ENCODE results near the gene TPD52L1. TPM values are rescaled to one million over a fixed set of nuclear protein-coding genes. Genes with fewer than 3 reads are reported as not detected.

Gene TPD52L1
- total and polyA plus RNA-seq, 2 experiments from 2014 or later, result 5.1 to 12.3 TPM

DNA sequence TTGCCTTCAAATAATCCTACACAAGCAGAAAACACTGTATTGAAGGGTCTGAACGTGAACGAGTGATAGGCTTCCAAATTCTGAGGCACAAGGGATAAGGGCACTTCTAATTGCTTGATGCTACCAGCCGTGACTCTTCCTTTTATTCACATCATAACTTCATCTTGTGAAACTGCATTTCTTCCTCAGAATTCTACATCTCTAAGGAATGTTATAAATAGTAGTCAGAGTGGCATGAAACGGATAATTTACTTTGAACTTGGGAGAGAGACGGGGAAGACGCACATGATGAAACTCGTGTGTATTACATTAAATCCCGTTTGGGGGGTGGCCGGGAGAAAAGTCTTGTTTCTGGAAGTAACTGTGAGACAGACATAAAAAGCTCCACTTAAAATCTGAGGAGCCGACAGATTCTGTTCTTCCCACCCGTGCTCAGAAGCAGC is 147.4 kb downstream of the TPD52L1 start:
- peaks cover 32% of the 10 kb centered on the region for H3K36me3 ChIP-seq (ENCODE audit: low read depth)
- DNase-seq, result peak; percentile 62
- 0 to 1% methylated on average over 11 of the region's 11 CpGs for WGBS, 2 experiments (ENCODE audit: low coverage in 1 of 2, low lambda C conversion rate in 2 of 2, missing lambda C conversion rate in 2 of 2)

DNA sequence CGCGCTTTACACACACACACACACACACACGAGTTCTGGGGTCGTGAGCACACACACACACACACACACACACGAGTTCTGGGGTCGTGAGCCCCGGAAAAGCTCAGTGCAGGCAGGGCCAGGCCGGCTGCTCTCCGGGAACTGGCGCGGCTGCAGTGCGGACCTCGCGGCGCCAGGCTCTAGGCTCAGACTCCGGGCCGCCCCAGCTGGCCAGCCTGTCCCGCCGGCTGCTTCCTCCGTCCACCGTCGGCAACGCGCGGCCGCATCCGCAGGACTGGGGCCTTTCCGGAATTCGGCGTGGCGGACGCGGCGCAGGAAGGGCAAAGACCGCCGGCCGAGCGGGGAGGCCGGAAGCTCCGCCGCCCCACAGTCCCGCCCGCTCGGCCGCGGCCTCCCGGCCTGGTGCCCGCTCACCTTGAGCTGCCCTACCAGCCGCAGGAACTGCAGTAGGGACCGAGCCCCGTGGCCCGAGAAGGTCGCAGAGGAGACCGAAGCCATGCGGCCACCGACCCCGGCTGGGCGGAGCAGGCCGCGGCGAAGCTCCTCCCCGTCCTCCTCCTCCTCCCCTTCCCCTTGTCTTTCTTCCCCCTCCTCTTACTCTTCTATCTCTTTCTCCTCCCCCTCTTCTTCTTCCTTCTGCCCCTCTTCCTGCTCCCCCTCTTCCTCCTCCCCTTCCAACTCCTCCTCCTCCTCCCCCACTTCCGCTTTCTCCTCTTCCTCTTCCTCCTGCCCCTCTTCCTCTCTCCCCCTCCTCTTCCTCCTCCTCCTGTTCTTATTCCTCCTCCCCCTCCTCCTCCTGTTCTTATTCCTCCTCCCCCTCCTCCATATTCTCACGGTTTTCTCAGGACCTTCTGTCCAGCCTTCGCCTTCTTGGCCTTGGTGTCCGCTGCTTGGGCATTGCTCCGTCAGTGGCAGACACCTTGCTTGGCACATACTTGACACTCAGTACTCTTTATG is 148.1 kb downstream of the TPD52L1 start, which contains the start of gene HDDC2:
Gene HDDC2, minus strand, starts transcription at position 533 of the 957 bp plus-strand sequence. Its CDS starts 35 bp downstream, at position 498.
- H3F3A ChIP-seq (ENCODE audit: insufficient read depth), result peaks cover 22% of the 10 kb centered on the region
- DNase-seq, result peak; percentile 90
- TF ChIP-seq EZH2 (IDR thresholded peaks at IDR 0.05; ENCODE audit: insufficient read depth, poor library complexity, severe bottlenecking) (no peak), EZH2phosphoT487 (IDR thresholded peaks at IDR 0.05; ENCODE audit: insufficient read depth, low read depth) (no peak)
- H2AFZ ChIP-seq, result peak within 1 kb of the TSS; percentile 86
- WGBS, 2 experiments (ENCODE audit: low coverage in 1 of 2, low lambda C conversion rate in 2 of 2, missing lambda C conversion rate in 2 of 2), result 5 to 7% methylated on average over 51 to 55 of the region's 67 CpGs
- peak within 1 kb of the TSS; percentile 94 for H3K4me2 ChIP-seq (ENCODE audit: unreplicated experiment)
- H3K36me3 ChIP-seq (ENCODE audit: low read depth), result peaks cover 28% of the 10 kb centered on the region
- H4K20me1 ChIP-seq (ENCODE audit: insufficient read depth), result no peaks in the 10 kb centered on the region
- H3K4me1 ChIP-seq (ENCODE audit: insufficient read depth), result peaks cover 19% of the 10 kb centered on the region
- no peaks in the 10 kb centered on the region for H3K9me2 ChIP-seq (ENCODE audit: insufficient read depth)
- H3K79me2 ChIP-seq (ENCODE audit: insufficient read depth), result peaks cover 42% of the 10 kb centered on the region
- in situ Hi-C loops (cut with MboI), result loop anchor here (10.0 kb wide), 2 partner anchors 427 to 653 kb away; partner anchors contain the start of gene HINT3
- H3K27ac ChIP-seq, result peak within 1 kb of the TSS; percentile 61
- no peaks in the 10 kb centered on the region for H3K9me3 ChIP-seq (ENCODE audit: low read depth)
- H3K4me3 ChIP-seq, result peak within 1 kb of the TSS; percentile 82
- peaks cover 6% of the 10 kb centered on the region; the same call in 1 of the 2 replicates for H3K27me3 ChIP-seq (replicated peaks; ENCODE audit: insufficient read depth)
- H3K9ac ChIP-seq, result peak within 1 kb of the TSS; percentile 86

More for the DNA sequence above, 147.4 kb downstream of the TPD52L1 start:
- in situ Hi-C loops (cut with MboI), result loop anchor here (10.0 kb wide), 2 partner anchors 426 to 654 kb away; partner anchors contain the start of gene HINT3
- Histone ChIP-seq H3K4me1 (ENCODE audit: insufficient read depth) (peaks cover 20% of the 10 kb centered on the region), H3K79me2 (ENCODE audit: insufficient read depth) (peaks cover 47% of the 10 kb centered on the region), H4K20me1 (ENCODE audit: insufficient read depth) (no peaks in the 10 kb centered on the region), H3K27ac (peak overlapping the region; percentile 61), H3K9ac (peak overlapping the region; percentile 86), H3K9me3 (ENCODE audit: low read depth) (no peaks in the 10 kb centered on the region), H3K4me2 (ENCODE audit: unreplicated experiment) (peak overlapping the region; percentile 94), H3K27me3 (replicated peaks; ENCODE audit: insufficient read depth) (peaks cover 3% of the 10 kb centered on the region; the same call in 1 of the 2 replicates), H3K9me2 (ENCODE audit: insufficient read depth) (no peaks in the 10 kb centered on the region), H3K4me3 (peak overlapping the region; percentile 82), H2AFZ (peak overlapping the region; percentile 86), H3F3A (ENCODE audit: insufficient read depth) (peaks cover 22% of the 10 kb centered on the region)
- TF ChIP-seq EZH2phosphoT487 (IDR thresholded peaks at IDR 0.05; ENCODE audit: insufficient read depth, low read depth), result no peak
- no peak for TF ChIP-seq EZH2 (IDR thresholded peaks at IDR 0.05; ENCODE audit: insufficient read depth, poor library complexity, severe bottlenecking)

DNA sequence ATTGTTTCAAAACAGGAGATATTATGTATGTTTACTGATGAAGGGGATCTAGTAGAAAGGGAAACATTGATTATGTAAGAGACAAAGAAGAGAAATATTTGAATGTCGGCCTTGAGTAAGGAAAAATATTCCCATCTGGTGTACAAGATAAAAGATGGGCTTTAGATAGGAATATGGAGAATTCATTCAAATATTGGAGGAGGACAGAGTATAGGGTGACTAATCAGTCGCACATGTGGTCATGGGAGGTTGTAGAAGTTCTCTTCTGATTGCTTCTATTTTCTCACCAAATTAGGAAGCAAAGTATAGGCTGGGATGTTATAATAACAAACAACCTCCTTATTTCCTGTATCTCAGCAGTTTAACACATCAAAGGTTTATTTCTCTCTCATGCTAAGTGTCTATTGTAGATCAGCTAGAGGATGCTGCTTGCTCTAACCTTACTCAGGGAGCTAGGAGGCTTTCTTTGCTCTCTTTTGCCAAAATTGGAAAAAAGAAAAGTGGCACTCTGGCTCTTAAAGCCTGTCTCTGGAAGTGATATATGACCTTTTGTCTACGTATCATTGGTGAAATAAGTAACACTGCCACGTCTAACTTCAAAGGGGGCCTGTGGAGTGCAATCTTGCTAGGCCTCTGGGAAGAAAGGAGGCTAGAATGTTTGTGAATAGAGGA is 149.4 kb downstream of the TPD52L1 start:
- H2AFZ ChIP-seq, result peak overlapping the region; percentile 86
- no peaks in the 10 kb centered on the region for H3K9me2 ChIP-seq (ENCODE audit: insufficient read depth)
- H3K36me3 ChIP-seq (ENCODE audit: low read depth), result peaks cover 17% of the 10 kb centered on the region
- TF ChIP-seq EZH2phosphoT487 (IDR thresholded peaks at IDR 0.05; ENCODE audit: insufficient read depth, low read depth) (no peak), EZH2 (IDR thresholded peaks at IDR 0.05; ENCODE audit: insufficient read depth, poor library complexity, severe bottlenecking) (no peak)
- peaks cover 22% of the 10 kb centered on the region for H3F3A ChIP-seq (ENCODE audit: insufficient read depth)
- peaks cover 29% of the 10 kb centered on the region for H3K79me2 ChIP-seq (ENCODE audit: insufficient read depth)
- H3K9ac ChIP-seq, result no peak overlapping the region
- H3K9me3 ChIP-seq (ENCODE audit: low read depth), result no peaks in the 10 kb centered on the region
- WGBS, 2 experiments (ENCODE audit: low coverage in 1 of 2, low lambda C conversion rate in 2 of 2, missing lambda C conversion rate in 2 of 2), result 53 to 57% methylated on average over 4 of the region's 4 CpGs
- H3K4me2 ChIP-seq (ENCODE audit: unreplicated experiment), result no peak overlapping the region
- in situ Hi-C loops (cut with MboI), result loop anchor here (10.0 kb wide), 2 partner anchors 428 to 652 kb away; partner anchors contain the start of gene HINT3
- no peak overlapping the region for H3K4me3 ChIP-seq
- peaks cover 6% of the 10 kb centered on the region; the same call in 1 of the 2 replicates for H3K27me3 ChIP-seq (replicated peaks; ENCODE audit: insufficient read depth)
- H3K4me1 ChIP-seq (ENCODE audit: insufficient read depth), result peaks cover 13% of the 10 kb centered on the region
- H3K27ac ChIP-seq, result no peak overlapping the region
- H4K20me1 ChIP-seq (ENCODE audit: insufficient read depth), result no peaks in the 10 kb centered on the region
- DNase-seq, result no peak

DNA sequence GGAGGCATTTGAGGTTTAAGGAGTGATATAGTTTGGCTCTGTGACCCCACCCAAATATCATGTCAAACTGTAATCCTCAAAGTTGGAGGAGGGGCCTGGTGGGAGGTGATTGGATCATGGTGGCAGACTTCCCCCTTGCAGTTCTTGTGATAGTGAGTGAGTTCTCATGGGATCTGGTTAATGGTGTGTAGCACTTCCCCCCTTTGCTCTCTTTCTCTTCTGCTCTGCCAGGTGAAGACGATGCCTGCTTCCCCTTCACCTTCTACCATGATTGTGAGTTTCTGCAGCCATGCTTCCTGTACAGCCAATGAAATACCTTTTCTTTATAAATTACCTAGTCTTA is 149.9 kb downstream of the TPD52L1 start:
- Histone ChIP-seq H3K79me2 (ENCODE audit: insufficient read depth) (peaks cover 24% of the 10 kb centered on the region), H3K4me1 (ENCODE audit: insufficient read depth) (peaks cover 13% of the 10 kb centered on the region), H4K20me1 (ENCODE audit: insufficient read depth) (no peaks in the 10 kb centered on the region), H2AFZ (no peak overlapping the region), H3K36me3 (ENCODE audit: low read depth) (peaks cover 12% of the 10 kb centered on the region), H3K9me2 (ENCODE audit: insufficient read depth) (no peaks in the 10 kb centered on the region), H3K27me3 (replicated peaks; ENCODE audit: insufficient read depth) (peaks cover 6% of the 10 kb centered on the region; the same call in 1 of the 2 replicates), H3K9ac (no peak overlapping the region), H3K9me3 (ENCODE audit: low read depth) (no peaks in the 10 kb centered on the region), H3K4me3 (no peak overlapping the region), H3K27ac (no peak overlapping the region), H3F3A (ENCODE audit: insufficient read depth) (peaks cover 22% of the 10 kb centered on the region), H3K4me2 (ENCODE audit: unreplicated experiment) (no peak overlapping the region)
- WGBS, 2 experiments (ENCODE audit: low coverage in 1 of 2, low lambda C conversion rate in 2 of 2, missing lambda C conversion rate in 2 of 2), result 89 to 100% methylated on average over 1 of the region's 1 CpG
- in situ Hi-C loops (cut with MboI), result loop anchor here (10.0 kb wide), 2 partner anchors 429 to 651 kb away; partner anchors contain the start of gene HINT3
- no peak for DNase-seq
- TF ChIP-seq EZH2phosphoT487 (IDR thresholded peaks at IDR 0.05; ENCODE audit: insufficient read depth, low read depth) (no peak), EZH2 (IDR thresholded peaks at IDR 0.05; ENCODE audit: insufficient read depth, poor library complexity, severe bottlenecking) (no peak)
